B cell (primary cell): Measurements from ENCODE around the gene TMC7.

Experiments
- EZH2 ChIP-seq: IDR thresholded peaks from 2 replicates; pipeline ENCODE4 v1.6.1; 2012; ENCODE audit warnings: borderline replicate concordance, low read depth, mild to moderate bottlenecking, moderate library complexity, low read length; ENCODE audit not compliant: insufficient read depth, poor library complexity, severe bottlenecking
- TF ChIP-seq, protein P1 (sequence below): fragments of 200-600 bp; IDR thresholded peaks from one replicate; pipeline ENCODE4 v1.8.0; 2022; ENCODE audit warnings: antibody characterized with exemption, mild to moderate bottlenecking

GRCh38 chr16:19084879-19085278 is 101.1 kb downstream of the TMC7 start:
- TF ChIP-seq, protein P1, sequence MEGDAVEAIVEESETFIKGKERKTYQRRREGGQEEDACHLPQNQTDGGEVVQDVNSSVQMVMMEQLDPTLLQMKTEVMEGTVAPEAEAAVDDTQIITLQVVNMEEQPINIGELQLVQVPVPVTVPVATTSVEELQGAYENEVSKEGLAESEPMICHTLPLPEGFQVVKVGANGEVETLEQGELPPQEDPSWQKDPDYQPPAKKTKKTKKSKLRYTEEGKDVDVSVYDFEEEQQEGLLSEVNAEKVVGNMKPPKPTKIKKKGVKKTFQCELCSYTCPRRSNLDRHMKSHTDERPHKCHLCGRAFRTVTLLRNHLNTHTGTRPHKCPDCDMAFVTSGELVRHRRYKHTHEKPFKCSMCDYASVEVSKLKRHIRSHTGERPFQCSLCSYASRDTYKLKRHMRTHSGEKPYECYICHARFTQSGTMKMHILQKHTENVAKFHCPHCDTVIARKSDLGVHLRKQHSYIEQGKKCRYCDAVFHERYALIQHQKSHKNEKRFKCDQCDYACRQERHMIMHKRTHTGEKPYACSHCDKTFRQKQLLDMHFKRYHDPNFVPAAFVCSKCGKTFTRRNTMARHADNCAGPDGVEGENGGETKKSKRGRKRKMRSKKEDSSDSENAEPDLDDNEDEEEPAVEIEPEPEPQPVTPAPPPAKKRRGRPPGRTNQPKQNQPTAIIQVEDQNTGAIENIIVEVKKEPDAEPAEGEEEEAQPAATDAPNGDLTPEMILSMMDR = no peak
- TF ChIP-seq EZH2 = no peak
